ENCODE data around the gene KLHDC7A.

GRCh38 chr1:18496056-18496455 lies 15.3 kb downstream of the KLHDC7A start:
- TF ChIP-seq POLR2AphosphoS5 (IDR thresholded peaks at IDR 0.05) (no peak), CTCF (IDR thresholded peaks at IDR 0.05 in 8 of 11, conservative IDR thresholded peaks at IDR 0.05 in 3 of 11) (no peak), POLR2A (IDR thresholded peaks at IDR 0.05) (no peak)

Data from spleen (tissue), 7 donors.